ENCODE results near the gene SV2C.
A peak's percentile ranks its signal among the peaks of the same experiment; 100 is the strongest.

SV2C gene

GRCh38 chr5:76264681-76265080 is 181.5 kb downstream of the SV2C start:
- Histone ChIP-seq H4K8ac (ENCODE audit: low read depth, low read length) (no peak overlapping the region), H3K4me3 (ENCODE audit: low read depth, low read length) (no peak overlapping the region), H2BK120ac (ENCODE audit: insufficient read depth, low read length, poor library complexity) (no peak overlapping the region), H4K91ac (ENCODE audit: low read depth, low read length) (no peak overlapping the region), H3K4me2 (ENCODE audit: low read length) (no peak overlapping the region), H3K18ac (ENCODE audit: low read length) (no peak overlapping the region), H3K27me3 (ENCODE audit: insufficient read depth, low read length) (peaks cover 3% of the 10 kb centered on the region), H3K27ac (ENCODE audit: low read depth, low read length) (no peak overlapping the region), H3K14ac (ENCODE audit: low read length) (no peak overlapping the region), H2AK5ac (ENCODE audit: low read length) (no peak overlapping the region), H4K12ac (ENCODE audit: low read depth, low read length) (no peak overlapping the region), H3K9me3 (ENCODE audit: insufficient read depth, low read depth, low read length) (no peaks in the 10 kb centered on the region), H3K23ac (ENCODE audit: low read length) (no peak overlapping the region), H3K4ac (ENCODE audit: low read depth, low read length) (no peak overlapping the region), H3K79me2 (ENCODE audit: control insufficient read depth, insufficient read depth, low read length, poor library complexity) (no peaks in the 10 kb centered on the region), H3K36me3 (ENCODE audit: control insufficient read depth in 1 of 2, insufficient read depth in 2 of 2, low read length in 2 of 2) (no peaks in the 10 kb centered on the region), H2BK5ac (ENCODE audit: low read depth, low read length, poor library complexity) (no peak overlapping the region), H2AFZ (ENCODE audit: insufficient read depth, low read length, poor library complexity) (no peak overlapping the region), H2BK12ac (ENCODE audit: low read length) (no peak overlapping the region), H3K9ac (ENCODE audit: low read length) (no peak overlapping the region), H3K79me1 (ENCODE audit: low read length) (no peaks in the 10 kb centered on the region), H3K4me1 (ENCODE audit: control insufficient read depth in 1 of 2, insufficient read depth in 2 of 2, low read length in 2 of 2) (peaks cover 3 to 4% of the 10 kb centered on the region in 2 experiments)
- no CpG with 5 or more reads among the region's 5 CpGs for WGBS (ENCODE audit: extremely low coverage, insufficient coverage, insufficient read length)
- no peak for DNase-seq

DNA sequence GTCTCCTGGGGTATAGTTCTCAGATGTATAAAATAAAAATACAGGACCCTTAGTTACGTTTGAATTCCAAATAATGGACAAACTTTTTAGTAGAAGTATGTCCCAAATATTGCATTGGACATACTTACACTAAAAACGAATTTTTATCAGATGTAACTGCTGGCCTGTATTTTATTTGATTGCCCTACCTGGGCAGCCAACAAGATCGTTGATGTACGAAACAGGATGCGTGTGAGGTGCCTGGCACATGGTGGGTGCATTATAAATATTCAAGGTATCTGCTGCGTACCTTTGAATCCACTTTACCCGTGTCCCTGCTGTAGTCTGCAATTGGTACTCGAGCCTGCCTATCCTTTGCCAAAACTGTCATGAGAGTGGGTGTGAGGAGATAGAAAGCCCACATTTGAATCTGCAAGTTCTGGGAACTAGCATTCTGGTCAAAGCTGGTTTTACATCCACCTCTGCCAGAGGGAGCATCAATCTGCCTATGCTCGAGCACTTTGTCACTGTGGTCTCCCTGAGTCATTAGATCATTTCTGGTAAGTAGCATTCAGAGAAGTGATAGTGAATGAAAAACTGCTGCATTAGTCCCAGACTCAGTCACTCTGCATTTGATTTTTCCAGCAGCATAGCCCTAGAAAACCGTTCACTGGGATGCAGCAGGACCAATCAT is 186.2 kb downstream of the SV2C start:
- Histone ChIP-seq H4K8ac (ENCODE audit: low read depth, low read length) (no peak overlapping the region), H3K18ac (ENCODE audit: low read length) (no peak overlapping the region), H2BK12ac (ENCODE audit: low read length) (no peak overlapping the region), H3K14ac (ENCODE audit: low read length) (no peak overlapping the region), H3K9me3 (ENCODE audit: insufficient read depth, low read depth, low read length) (no peaks in the 10 kb centered on the region), H3K79me1 (ENCODE audit: low read length) (no peaks in the 10 kb centered on the region), H3K27me3 (ENCODE audit: insufficient read depth, low read length) (peaks cover 3% of the 10 kb centered on the region), H2AFZ (ENCODE audit: insufficient read depth, low read length, poor library complexity) (no peak overlapping the region), H4K12ac (ENCODE audit: low read depth, low read length) (no peak overlapping the region), H3K4me2 (ENCODE audit: low read length) (no peak overlapping the region), H3K36me3 (ENCODE audit: control insufficient read depth in 1 of 2, insufficient read depth in 2 of 2, low read length in 2 of 2) (no peaks in the 10 kb centered on the region), H3K9ac (ENCODE audit: low read length) (no peak overlapping the region), H3K4me1 (ENCODE audit: control insufficient read depth in 1 of 2, insufficient read depth in 2 of 2, low read length in 2 of 2) (peaks cover 3 to 4% of the 10 kb centered on the region in 2 experiments), H3K79me2 (ENCODE audit: control insufficient read depth, insufficient read depth, low read length, poor library complexity) (no peaks in the 10 kb centered on the region), H3K27ac (ENCODE audit: low read depth, low read length) (no peak overlapping the region), H3K23ac (ENCODE audit: low read length) (no peak overlapping the region), H2BK120ac (ENCODE audit: insufficient read depth, low read length, poor library complexity) (no peak overlapping the region), H4K91ac (ENCODE audit: low read depth, low read length) (no peak overlapping the region), H3K4ac (ENCODE audit: low read depth, low read length) (no peak overlapping the region), H2BK5ac (ENCODE audit: low read depth, low read length, poor library complexity) (no peak overlapping the region), H2AK5ac (ENCODE audit: low read length) (no peak overlapping the region), H3K4me3 (ENCODE audit: low read depth, low read length) (no peak overlapping the region)
- DNase-seq = no peak
- no CpG with 5 or more reads among the region's 10 CpGs for WGBS (ENCODE audit: extremely low coverage, insufficient coverage, insufficient read length)

DNA sequence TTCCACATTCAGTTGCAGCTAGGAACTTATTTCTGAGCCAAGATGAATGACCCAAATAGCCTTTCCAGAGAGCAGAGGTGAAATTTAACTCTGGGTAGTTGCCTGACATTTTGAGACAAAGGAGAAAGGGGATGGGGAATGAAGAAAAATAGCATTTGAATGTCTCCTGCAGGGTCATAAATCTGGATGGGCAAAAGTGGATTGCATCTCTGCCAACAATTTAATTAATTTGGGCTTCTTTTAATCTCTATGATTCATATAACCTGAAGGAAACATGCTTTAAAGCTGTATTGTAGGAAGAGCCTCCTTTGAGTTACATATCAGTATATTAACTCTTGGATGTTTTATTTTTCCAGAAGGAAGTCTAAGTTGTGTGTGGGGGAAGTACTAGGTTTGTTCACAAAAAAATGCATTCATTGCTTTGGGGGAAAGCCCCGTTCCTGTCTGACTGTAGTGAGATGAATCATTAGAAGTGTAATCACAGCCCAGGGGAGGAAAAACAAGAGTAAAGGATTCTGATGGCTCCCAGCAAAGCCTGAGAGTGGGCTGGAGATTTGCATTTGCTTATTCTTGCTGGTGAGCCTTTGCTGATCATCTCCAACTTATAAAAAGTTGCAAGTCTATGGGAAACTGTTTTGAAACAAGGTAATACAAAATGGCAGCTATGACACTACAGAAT is 186.9 kb downstream of the SV2C start:
- Histone ChIP-seq H3K14ac (ENCODE audit: low read length) (no peak overlapping the region), H3K79me1 (ENCODE audit: low read length) (no peaks in the 10 kb centered on the region), H3K4me1 (ENCODE audit: control insufficient read depth in 1 of 2, insufficient read depth in 2 of 2, low read length in 2 of 2) (no peaks in the 10 kb centered on the region), H3K27ac (ENCODE audit: low read depth, low read length) (no peak overlapping the region), H2BK5ac (ENCODE audit: low read depth, low read length, poor library complexity) (no peak overlapping the region), H2BK120ac (ENCODE audit: insufficient read depth, low read length, poor library complexity) (no peak overlapping the region), H3K9me3 (ENCODE audit: insufficient read depth, low read depth, low read length) (no peaks in the 10 kb centered on the region), H3K9ac (ENCODE audit: low read length) (no peak overlapping the region), H2BK12ac (ENCODE audit: low read length) (no peak overlapping the region), H2AK5ac (ENCODE audit: low read length) (no peak overlapping the region), H4K8ac (ENCODE audit: low read depth, low read length) (no peak overlapping the region), H2AFZ (ENCODE audit: insufficient read depth, low read length, poor library complexity) (no peak overlapping the region), H3K4me3 (ENCODE audit: low read depth, low read length) (no peak overlapping the region), H3K4me2 (ENCODE audit: low read length) (no peak overlapping the region), H3K18ac (ENCODE audit: low read length) (no peak overlapping the region), H4K91ac (ENCODE audit: low read depth, low read length) (no peak overlapping the region), H3K27me3 (ENCODE audit: insufficient read depth, low read length) (peaks cover 3% of the 10 kb centered on the region), H4K12ac (ENCODE audit: low read depth, low read length) (no peak overlapping the region), H3K36me3 (ENCODE audit: control insufficient read depth in 1 of 2, insufficient read depth in 2 of 2, low read length in 2 of 2) (no peaks in the 10 kb centered on the region), H3K23ac (ENCODE audit: low read length) (no peak overlapping the region), H3K79me2 (ENCODE audit: control insufficient read depth, insufficient read depth, low read length, poor library complexity) (no peaks in the 10 kb centered on the region), H3K4ac (ENCODE audit: low read depth, low read length) (no peak overlapping the region)
- peak; percentile 6 to 40 for DNase-seq
- no CpG with 5 or more reads among the region's 1 CpG for whole genome bisulfite sequencing (ENCODE audit: extremely low coverage, insufficient coverage, insufficient read length)

DNA sequence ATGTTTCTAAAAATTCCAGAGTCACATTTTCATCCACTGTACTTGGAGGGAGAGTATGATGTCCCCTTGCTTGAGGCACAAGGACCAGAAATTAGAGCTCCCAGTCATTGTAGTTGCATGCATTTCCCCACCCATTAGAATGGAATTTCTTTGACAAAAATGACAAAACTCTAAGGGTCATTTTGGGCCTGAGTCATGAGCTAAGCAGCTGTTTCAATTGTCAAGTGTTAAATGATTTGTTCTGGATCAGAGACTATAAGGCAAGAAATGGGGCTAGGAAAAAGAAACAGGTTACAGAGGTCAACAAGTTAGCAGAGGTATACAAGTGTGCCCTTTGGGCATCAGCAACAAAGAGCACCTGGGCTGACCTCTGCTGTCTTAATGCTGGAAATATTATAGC is 188.7 kb downstream of the SV2C start:
- H3K4me3 ChIP-seq (ENCODE audit: low read depth, low read length) = no peak overlapping the region
- H2BK12ac ChIP-seq (ENCODE audit: low read length) = no peak overlapping the region

More for the DNA sequence above, 188.7 kb downstream of the SV2C start:
- Histone ChIP-seq H3K79me1 (ENCODE audit: low read length) (no peaks in the 10 kb centered on the region), H2BK5ac (ENCODE audit: low read depth, low read length, poor library complexity) (no peak overlapping the region), H3K27ac (ENCODE audit: low read depth, low read length) (no peak overlapping the region), H2BK120ac (ENCODE audit: insufficient read depth, low read length, poor library complexity) (no peak overlapping the region), H2AK5ac (ENCODE audit: low read length) (no peak overlapping the region), H3K4me2 (ENCODE audit: low read length) (no peak overlapping the region), H4K8ac (ENCODE audit: low read depth, low read length) (no peak overlapping the region), H2AFZ (ENCODE audit: insufficient read depth, low read length, poor library complexity) (no peak overlapping the region), H3K27me3 (ENCODE audit: insufficient read depth, low read length) (peaks cover 3% of the 10 kb centered on the region), H3K9ac (ENCODE audit: low read length) (no peak overlapping the region), H3K4me1 (ENCODE audit: control insufficient read depth in 1 of 2, insufficient read depth in 2 of 2, low read length in 2 of 2) (no peaks in the 10 kb centered on the region), H3K79me2 (ENCODE audit: control insufficient read depth, insufficient read depth, low read length, poor library complexity) (no peaks in the 10 kb centered on the region), H4K12ac (ENCODE audit: low read depth, low read length) (no peak overlapping the region), H3K18ac (ENCODE audit: low read length) (no peak overlapping the region), H3K4ac (ENCODE audit: low read depth, low read length) (no peak overlapping the region), H3K9me3 (ENCODE audit: insufficient read depth, low read depth, low read length) (no peaks in the 10 kb centered on the region), H3K36me3 (ENCODE audit: control insufficient read depth in 1 of 2, insufficient read depth in 2 of 2, low read length in 2 of 2) (no peaks in the 10 kb centered on the region), H3K23ac (ENCODE audit: low read length) (no peak overlapping the region), H4K91ac (ENCODE audit: low read depth, low read length) (no peak overlapping the region), H3K14ac (ENCODE audit: low read length) (no peak overlapping the region)
- DNase-seq = peak; percentile 75 to 95
